Neural cell (in vitro differentiated cells): ENCODE results near the gene DLEU7. TPM values are rescaled to one million over a fixed set of nuclear protein-coding genes. Genes with fewer than 3 reads are reported as not detected.

Experiments used
- H2AFZ ChIP-seq: fragments of 200-600, 300-800 bp; sonication (generic), shearing (Covaris generic); 2 replicates; pipeline ENCODE4 v1.6.0; 2014; ENCODE audit warnings: low read depth, mild to moderate bottlenecking, antibody characterized with exemption, low read length, moderate library complexity
- H3F3A ChIP-seq: fragments of 200-600 bp; shearing (Covaris generic); 2 replicates; pipeline ENCODE4 v1.6.1; 2016; ENCODE audit warnings: mild to moderate bottlenecking, moderate library complexity, mixed read lengths, antibody characterized with exemption, low read length; ENCODE audit not compliant: insufficient read depth, poor library complexity, severe bottlenecking
- H3K27ac ChIP-seq: fragments of 200-600, 300-800 bp; sonication (generic), shearing (Covaris generic); 2 replicates; pipeline ENCODE4 v1.5.1; 2014; ENCODE audit warnings: mild to moderate bottlenecking, low read length, moderate library complexity
- H3K27me3 ChIP-seq: fragments of 300-800, 200-600 bp; sonication (generic), shearing (Covaris generic); 2 replicates; pipeline ENCODE4 v1.6.0; 2014; ENCODE audit warnings: mild to moderate bottlenecking, low read depth, low read length, moderate library complexity; ENCODE audit not compliant: insufficient read depth
- H3K36me3 ChIP-seq: fragments of 300-800, 200-600 bp; sonication (generic), shearing (Covaris generic); 2 replicates; pipeline ENCODE4 v1.5.1; 2014; ENCODE audit warnings: mild to moderate bottlenecking, antibody characterized with exemption, low read length, moderate library complexity; ENCODE audit not compliant: insufficient read depth
- H3K4me2 ChIP-seq: fragments of 300-800, 200-600 bp; sonication (generic), shearing (Covaris generic); 2 replicates; pipeline ENCODE4 v1.6.0; 2014; ENCODE audit warnings: mild to moderate bottlenecking, low read length
- H3K4me3 ChIP-seq: fragments of 300-800, 200-600 bp; sonication (generic), shearing (Covaris generic); 2 replicates; pipeline ENCODE4 v1.5.1; 2014; ENCODE audit warnings: mild to moderate bottlenecking, low read length, moderate library complexity
- H3K79me2 ChIP-seq: fragments of 200-600 bp; shearing (Covaris generic); replicated peaks from 2 replicates; pipeline ENCODE4 v1.6.0; 2014; ENCODE audit warnings: mild to moderate bottlenecking, low read length, moderate library complexity; ENCODE audit not compliant: insufficient read depth
- H3K9ac ChIP-seq: fragments of 300-800, 200-600 bp; sonication (generic), shearing (Covaris generic); 2 replicates; pipeline ENCODE4 v1.6.1; 2016; ENCODE audit warnings: mild to moderate bottlenecking, low read length, mixed read lengths
- H3K9me2 ChIP-seq: fragments of 200-600 bp; shearing (Covaris generic); 2 replicates; pipeline ENCODE4 v1.6.1; 2016; ENCODE audit warnings: mild to moderate bottlenecking, low read length, mixed read lengths; ENCODE audit not compliant: insufficient read depth
- H3K9me3 ChIP-seq: fragments of 200-600, 300-800 bp; sonication (generic), shearing (Covaris generic); 2 replicates; pipeline ENCODE4 v1.6.1; 2016; ENCODE audit warnings: mild to moderate bottlenecking, mixed run types, low read length, moderate library complexity, mixed read lengths
- H4K20me1 ChIP-seq: fragments of 200-600 bp; shearing (Covaris generic); 2 replicates; pipeline ENCODE4 v1.6.1; 2016; ENCODE audit warnings: mild to moderate bottlenecking, mixed run types; ENCODE audit not compliant: insufficient read depth
- CTCF ChIP-seq: fragments of 450-650 bp; IDR thresholded peaks from 2 replicates; pipeline ENCODE4 v1.5.1; 2014; ENCODE audit warnings: antibody characterized with exemption, mild to moderate bottlenecking, moderate library complexity; ENCODE audit not compliant: poor library complexity, severe bottlenecking
- EP300 ChIP-seq: fragments of 450-650 bp; conservative IDR thresholded peaks from 2 replicates; pipeline ENCODE4 v1.6.1; 2014; ENCODE audit warnings: antibody characterized with exemption, mild to moderate bottlenecking, moderate library complexity; ENCODE audit not compliant: poor library complexity, severe bottlenecking
- EZH2 ChIP-seq: fragments of 200-600, 300-800 bp; shearing (Covaris generic), sonication (generic); IDR thresholded peaks from 2 replicates; pipeline ENCODE4 v1.6.1; 2014; ENCODE audit warnings: antibody characterized with exemption, low read length, borderline replicate concordance, mild to moderate bottlenecking; ENCODE audit not compliant: insufficient read depth, poor library complexity, severe bottlenecking
- MXI1 ChIP-seq: fragments of 450-650 bp; conservative IDR thresholded peaks from 2 replicates; pipeline ENCODE4 v1.6.1; 2014; ENCODE audit warnings: antibody characterized with exemption, mild to moderate bottlenecking; ENCODE audit not compliant: poor library complexity, severe bottlenecking
- POLR2AphosphoS5 ChIP-seq: IDR thresholded peaks from 2 replicates; pipeline ENCODE4 v1.6.1; 2012
- REST ChIP-seq: IDR thresholded peaks from 2 replicates; pipeline ENCODE4 v1.6.1; 2012; ENCODE audit warnings: borderline replicate concordance
- SMC3 ChIP-seq: fragments of 450-650 bp; conservative IDR thresholded peaks from 2 replicates; pipeline ENCODE4 v1.6.1; 2014; ENCODE audit warnings: antibody characterized with exemption, mild to moderate bottlenecking, moderate library complexity; ENCODE audit not compliant: poor library complexity
- TAF1 ChIP-seq: IDR thresholded peaks from 2 replicates; pipeline ENCODE4 v1.6.1; 2012; ENCODE audit warnings: low read depth
- polyA plus RNA-seq: library from polyadenylated mRNA; depleted of rRNA; stranded (reverse); fragments of >200 nt; gene quantifications from 2 replicates; pipeline ENCODE4 v1.2.3, GENCODE V29; 2014

DLEU7 gene
- polyA plus RNA-seq, 1 donor from 2014 or later: 0.26 TPM

- no peaks in the 10 kb centered on the region for H3K27me3 ChIP-seq
- no peak overlapping the region for H3K9ac ChIP-seq
- no peaks in the 10 kb centered on the region for H3K36me3 ChIP-seq
- TF ChIP-seq TAF1 (no peak), CTCF (no peak), REST (no peak), EP300 (no peak), EZH2 (no peak)
- no peaks in the 10 kb centered on the region for H3K9me2 ChIP-seq
- no peaks in the 10 kb centered on the region for H4K20me1 ChIP-seq
- no peak overlapping the region for H3K4me3 ChIP-seq
- no peak overlapping the region for H3K27ac ChIP-seq
- no peak overlapping the region for H2AFZ ChIP-seq
- no peaks in the 10 kb centered on the region for H3F3A ChIP-seq
- H3K4me2 ChIP-seq: no peak overlapping the region
- H3K79me2 ChIP-seq: no peaks in the 10 kb centered on the region
- H3K9me3 ChIP-seq: no peaks in the 10 kb centered on the region
Observed at GRCh38 chr13:50780201-50781015, 63.1 kb downstream of the DLEU7 start.

- H3K9me2 ChIP-seq: no peaks in the 10 kb centered on the region
- H4K20me1 ChIP-seq: no peaks in the 10 kb centered on the region
- H3K36me3 ChIP-seq: no peaks in the 10 kb centered on the region
- no peak overlapping the region for H3K4me3 ChIP-seq
- no peaks in the 10 kb centered on the region for H3K27me3 ChIP-seq
- H2AFZ ChIP-seq: no peak overlapping the region
- no peak overlapping the region for H3K27ac ChIP-seq
- no peak overlapping the region for H3K9ac ChIP-seq
- TF ChIP-seq POLR2AphosphoS5 (no peak), REST (no peak), SMC3 (no peak), CTCF (no peak), EZH2 (no peak), EP300 (no peak), TAF1 (no peak), MXI1 (no peak)
- H3F3A ChIP-seq: no peaks in the 10 kb centered on the region
- no peak overlapping the region for H3K4me2 ChIP-seq
- H3K9me3 ChIP-seq: no peaks in the 10 kb centered on the region
- H3K79me2 ChIP-seq: no peaks in the 10 kb centered on the region
Observed at GRCh38 chr13:50779443-50780200, 63.9 kb downstream of the DLEU7 start.
